HCT116 (cell line): Measurements from ENCODE around the gene EDEM1. TPM values are rescaled to one million over a fixed set of nuclear protein-coding genes. Genes with fewer than 3 reads are reported as not detected.

Experiments
- ATAC-seq: fragments of 200-7000 bp; cut with Tn5 transposase; 2 replicates; pipeline ENCODE4 v1.9.1; 2020; ENCODE audit warnings: mild to moderate bottlenecking, moderate library complexity
- BruUV-seq: library from RNA; stranded (reverse); fragments of 400-500 nt; replicated peaks from 2 replicates; lab custom pipeline; 2021; lab: Mats Ljungman, UMichigan
- CTCF ChIA-PET: fragments of 300-600 bp; sonication (Branson Sonifier 250); formaldehyde crosslinking; loops from one replicate; lab custom pipeline; 2021; ENCODE audit warnings: antibody characterized with exemption; lab: Charles Lee
- POLR2A ChIA-PET: fragments of 300-600, 350-600 bp; sonication (Branson Sonifier 250); formaldehyde crosslinking; loops from one replicate; lab custom pipeline; 2021; ENCODE audit warnings: antibody characterized with exemption; lab: Charles Lee
- RAD21 ChIA-PET, 2 experiments: fragments of 300-600 bp; sonication (Branson Sonifier 250); formaldehyde crosslinking; loops; one replicate each; lab custom pipeline; 2023; ENCODE audit warnings: low total read pairs in 2 of 2; ENCODE audit not compliant: uncharacterized antibody in 2 of 2, unreplicated experiment in 2 of 2, low non-redundant PET in 1 of 2; lab: Charles Lee
- DNase-seq: peaks from one replicate; pipeline ENCODE4 v3.0.0-alpha.2; 2010; ENCODE audit warnings: low read depth, low spot score
- H2AFZ ChIP-seq: fragments of 200-600 bp; shearing (Covaris generic), sonication (generic); 2 replicates; pipeline ENCODE4 v1.6.1; 2017; ENCODE audit warnings: low read depth, mixed run types, mixed read lengths, antibody characterized with exemption, low read length; ENCODE audit not compliant: poor library complexity, severe bottlenecking
- H3K27ac ChIP-seq: 2 replicates; pipeline ENCODE4 v1.5.1; 2012; ENCODE audit warnings: low read depth, low read length
- H3K27me3 ChIP-seq: fragments of 200-600 bp; sonication (generic); 2 replicates; pipeline ENCODE4 v1.6.1; 2016; ENCODE audit warnings: mixed run types, low read length, mixed read lengths; ENCODE audit not compliant: insufficient read depth
- H3K36me3 ChIP-seq, 2 experiments: fragments of 200-500 bp in 1 of 2; fragments of 200-600 bp in 1 of 2; sonication (Bioruptor generic) in 1 of 2; sonication (generic) in 1 of 2; 2 replicates each; pipeline versions ENCODE4 v1.5.1 to v1.6.1; 2014 to 2016; ENCODE audit warnings: low read length in 2 of 2, inconsistent platforms in 1 of 2, mixed read lengths in 1 of 2, mixed run types in 1 of 2; ENCODE audit not compliant: insufficient read depth in 2 of 2, control insufficient read depth in 1 of 2
- H3K4me1 ChIP-seq, 2 experiments: fragments of 200-600 bp in 1 of 2; sonication (generic) in 1 of 2; 2 replicates each; pipeline versions ENCODE4 v1.5.1 to v1.6.1; 2012 to 2017; ENCODE audit warnings: low read length in 2 of 2, inconsistent platforms in 1 of 2, mild to moderate bottlenecking in 1 of 2, mixed read lengths in 1 of 2, mixed run types in 1 of 2, moderate library complexity in 1 of 2; ENCODE audit not compliant: insufficient read depth in 2 of 2, control insufficient read depth in 1 of 2
- H3K4me2 ChIP-seq: fragments of 200-600 bp; sonication (generic); 2 replicates; pipeline ENCODE4 v1.6.1; 2017; ENCODE audit warnings: mixed run types, low read length, mixed read lengths
- H3K4me3 ChIP-seq, 2 experiments: fragments of 200-600 bp in 1 of 2; sonication (generic) in 1 of 2; replicated peaks in 1 of 2; 2 replicates each; pipeline ENCODE4 v1.5.1; 2011 to 2016; ENCODE audit warnings: low read length in 2 of 2, control low read depth in 1 of 2, low read depth in 1 of 2, mild to moderate bottlenecking in 1 of 2, mixed read lengths in 1 of 2, mixed run types in 1 of 2
- H3K79me2 ChIP-seq: fragments of 200-600 bp; sonication (generic); 2 replicates; pipeline ENCODE4 v1.6.1; 2017; ENCODE audit warnings: mild to moderate bottlenecking, mixed run types, low read length, moderate library complexity, mixed read lengths; ENCODE audit not compliant: insufficient read depth
- H3K9ac ChIP-seq: fragments of 200-600 bp; sonication (generic); 2 replicates; pipeline ENCODE4 v1.6.1; 2016; ENCODE audit warnings: low read length, mixed read lengths
- H3K9me2 ChIP-seq: fragments of 200-600 bp; sonication (generic), shearing (Covaris generic); 2 replicates; pipeline ENCODE4 v1.6.1; 2017; ENCODE audit warnings: mixed run types, mild to moderate bottlenecking, moderate library complexity; ENCODE audit not compliant: insufficient read depth
- H3K9me3 ChIP-seq, 2 experiments: fragments of 200-500 bp in 1 of 2; fragments of 200-600 bp in 1 of 2; sonication (Bioruptor generic) in 1 of 2; sonication (generic) in 1 of 2; 2 replicates each; pipeline ENCODE4 v1.6.1; 2014 to 2017; ENCODE audit warnings: low read length in 2 of 2, mixed read lengths in 2 of 2, inconsistent platforms in 1 of 2, low read depth in 1 of 2, mild to moderate bottlenecking in 1 of 2, mixed run types in 1 of 2, moderate library complexity in 1 of 2; ENCODE audit not compliant: control insufficient read depth in 1 of 2, insufficient read depth in 1 of 2
- H4K20me1 ChIP-seq: fragments of 200-600 bp; sonication (generic), shearing (Covaris generic); 2 replicates; pipeline ENCODE4 v1.6.1; 2017; ENCODE audit warnings: mixed run types, mild to moderate bottlenecking, moderate library complexity; ENCODE audit not compliant: insufficient read depth
- ATF3 ChIP-seq: IDR thresholded peaks from 2 replicates; pipeline ENCODE4 v1.6.1; 2012
- CEBPB ChIP-seq: IDR thresholded peaks from 2 replicates; pipeline ENCODE4 v1.6.1; 2012; ENCODE audit warnings: low read depth
- CTCF ChIP-seq, 3 experiments: fragments of 200-600 bp in 1 of 3; sonication (generic) in 1 of 3; IDR thresholded peaks in 2 of 3; conservative IDR thresholded peaks in 1 of 3; 2 replicates each; pipeline ENCODE4 v1.5.1; 2012 to 2017; ENCODE audit warnings: low read depth in 2 of 3, low read length in 2 of 3, antibody characterized with exemption in 1 of 3, borderline replicate concordance in 1 of 3, control low read depth in 1 of 3, mild to moderate bottlenecking in 1 of 3, mixed read lengths in 1 of 3, mixed run types in 1 of 3, moderate library complexity in 1 of 3; ENCODE audit not compliant: insufficient read depth in 1 of 3
- EZH2 ChIP-seq: fragments of 200-600 bp; sonication (generic); IDR thresholded peaks from 2 replicates; pipeline ENCODE4 v1.6.1; 2017; ENCODE audit warnings: antibody characterized with exemption, mixed run types
- JUND ChIP-seq: IDR thresholded peaks from 2 replicates; pipeline ENCODE4 v1.6.1; 2012
- POLR2AphosphoS5 ChIP-seq: IDR thresholded peaks from 2 replicates; pipeline ENCODE4 v1.6.1; 2011; ENCODE audit warnings: mild to moderate bottlenecking, low read depth, low read length, moderate library complexity
- RAD21 ChIP-seq: IDR thresholded peaks from 2 replicates; pipeline ENCODE4 v1.6.1; 2012; ENCODE audit warnings: low read depth, mild to moderate bottlenecking
- REST ChIP-seq: IDR thresholded peaks from 2 replicates; pipeline ENCODE4 v1.6.1; 2012; ENCODE audit warnings: low read depth
- ZFX ChIP-seq: fragments of 450-650 bp; IDR thresholded peaks from 2 replicates; pipeline ENCODE4 v1.6.1; 2017
- intact Hi-C: fragments of 100-400 bp; cut with micrococcal nuclease; formaldehyde crosslinking; loops from 2 replicates; pipeline ENCODE4 v1.10.0; 2022
- total RNA-seq: library from RNA; stranded (reverse); gene quantifications from one replicate; pipeline ENCODE4 v1.2.1, GENCODE V29; 2021; ENCODE audit not compliant: unreplicated experiment

EDEM1 gene
- total RNA-seq, 1 experiment from 2014 or later: 23.7 TPM

GRCh38 chr3:5186089-5186857 is 1.2 kb upstream of the EDEM1 start:
- TF ChIP-seq EZH2: no peak
- no peak for TF ChIP-seq CEBPB
- H3K4me1 ChIP-seq: peaks cover 4 to 12% of the 10 kb centered on the region in 2 experiments
- ChIA-PET POLR2A (no interaction called here), CTCF (interaction anchor here (0.9 kb wide), 1 partner anchor 163 kb away, joined by 3 read pairs; no protein-coding TSS in a partner anchor), RAD21 (no interaction called here)
- ATAC-seq (no peak), DNase-seq (no peak)
- 0 out of 4 replicates have a peak, but pooled peaks cover 0 to 3% of the 10 kb centered on the region in 2 experiments for H3K36me3 ChIP-seq
- intact Hi-C loops: loop anchor here (2.0 to 5.0 kb wide), 2 partner anchors 63 to 209 kb away; partner anchors contain the start of genes ARL8B and BHLHE40
- H3K4me2 ChIP-seq: peak overlapping the region; percentile 73
- H3K9me3 ChIP-seq: no peaks in the 10 kb centered on the region
- BruUV-seq: no TSS peak
- H3K27ac ChIP-seq: no peak overlapping the region
- H3K27me3 ChIP-seq: no peaks in the 10 kb centered on the region
- H4K20me1 ChIP-seq: no peaks in the 10 kb centered on the region; the same call in 1 of the 2 replicates
- no peak overlapping the region for H3K9ac ChIP-seq
- no peak overlapping the region for H2AFZ ChIP-seq
- H3K9me2 ChIP-seq: no peaks in the 10 kb centered on the region
- H3K4me3 ChIP-seq: no peak overlapping the region
- peaks cover 37% of the 10 kb centered on the region for H3K79me2 ChIP-seq

- H3K4me1 ChIP-seq: peaks cover 4 to 15% of the 10 kb centered on the region in 2 experiments
- TF ChIP-seq POLR2AphosphoS5 (no peak), CTCF (IDR thresholded peaks at IDR 0.05 in 2 of 3, conservative IDR thresholded peaks at IDR 0.05 in 1 of 3; ENCODE audit: borderline replicate concordance in 1 of 3, insufficient read depth in 1 of 3, low read depth in 2 of 3, low read length in 2 of 3) (no peak), REST (no peak), JUND (no peak), ATF3 (no peak), RAD21 (no peak), ZFX (no peak)
- no peak for DNase-seq
- intact Hi-C loops: loop anchor here (2.0 to 5.0 kb wide), 2 partner anchors 64 to 210 kb away; partner anchors contain the start of genes ARL8B and BHLHE40
- H3K27ac ChIP-seq: no peak overlapping the region
- no peaks in the 10 kb centered on the region for H3K27me3 ChIP-seq
- ChIA-PET POLR2A (no interaction called here), CTCF (interaction anchor here (0.9 kb wide), 1 partner anchor 164 kb away, joined by 3 read pairs; no protein-coding TSS in a partner anchor), RAD21 (no interaction called here)
- no peaks in the 10 kb centered on the region for H3K9me3 ChIP-seq
- H3K4me3 ChIP-seq: peak overlapping the region; percentile 32 to 42
- H3K4me2 ChIP-seq: peak overlapping the region; percentile 73
- H4K20me1 ChIP-seq: no peaks in the 10 kb centered on the region; the same call in 1 of the 2 replicates
- H3K36me3 ChIP-seq: 0 out of 4 replicates have a peak, but pooled peaks cover 0 to 3% of the 10 kb centered on the region in 2 experiments
- peaks cover 42% of the 10 kb centered on the region for H3K79me2 ChIP-seq
- no peak overlapping the region for H2AFZ ChIP-seq
- no peaks in the 10 kb centered on the region for H3K9me2 ChIP-seq
- no peak for ATAC-seq
- TSS peak; percentile 92 for BruUV-seq
- peak overlapping the region; percentile 43 for H3K9ac ChIP-seq
These were observed 700 bp upstream of the EDEM1 start for GRCh38 chr3:5186858-5187155.
